Astrocyte (in vitro differentiated cells and primary cell): ENCODE data around the gene TMEM63A.

ENCODE experiments used
- CTCF ChIP-seq: IDR thresholded peaks from 2 replicates; pipeline ENCODE4 v1.5.1; 2011; ENCODE audit warnings: low read depth, mild to moderate bottlenecking, inconsistent platforms, low read length, moderate library complexity; ENCODE audit not compliant: insufficient read depth
- EZH2 ChIP-seq: IDR thresholded peaks from 2 replicates; pipeline ENCODE4 v1.6.1; 2012; ENCODE audit warnings: mild to moderate bottlenecking, low read length, inconsistent platforms; ENCODE audit not compliant: insufficient read depth

- TF ChIP-seq CTCF (no peak), EZH2 (no peak)
These were observed 40.1 kb downstream of the TMEM63A start for GRCh38 chr1:225842074-225842473.
